Trophoblast cell (in vitro differentiated cells and primary cell): Measurements from ENCODE around the gene HNRNPA1L2.

ENCODE experiments used
- DNase-seq, 2 donors: peaks; one replicate each; pipeline ENCODE4 v3.0.0-alpha.2; 2016
- H2AFZ ChIP-seq: 2 replicates; pipeline ENCODE4 v1.6.1; 2013; ENCODE audit warnings: low read length, moderate library complexity, mild to moderate bottlenecking; ENCODE audit not compliant: insufficient read depth, poor library complexity
- H2AK5ac ChIP-seq: 2 replicates; pipeline ENCODE4 v1.6.1; 2013; ENCODE audit warnings: mild to moderate bottlenecking, low read length
- H2BK120ac ChIP-seq: 2 replicates; pipeline ENCODE4 v1.6.1; 2013; ENCODE audit warnings: low read length, mild to moderate bottlenecking, moderate library complexity; ENCODE audit not compliant: insufficient read depth, poor library complexity
- H2BK12ac ChIP-seq: 2 replicates; pipeline ENCODE4 v1.6.1; 2013; ENCODE audit warnings: mild to moderate bottlenecking, low read length, moderate library complexity
- H2BK5ac ChIP-seq: 2 replicates; pipeline ENCODE4 v1.6.1; 2013; ENCODE audit warnings: low read length, low read depth, moderate library complexity, mild to moderate bottlenecking; ENCODE audit not compliant: poor library complexity
- H3K14ac ChIP-seq: 2 replicates; pipeline ENCODE4 v1.6.1; 2013; ENCODE audit warnings: mild to moderate bottlenecking, low read length
- H3K18ac ChIP-seq: 2 replicates; pipeline ENCODE4 v1.6.1; 2013; ENCODE audit warnings: mild to moderate bottlenecking, low read length
- H3K23ac ChIP-seq: 2 replicates; pipeline ENCODE4 v1.6.1; 2013; ENCODE audit warnings: low read length
- H3K27ac ChIP-seq: 2 replicates; pipeline ENCODE4 v1.5.1; 2013; ENCODE audit warnings: low read depth, mild to moderate bottlenecking, inconsistent platforms, low read length, moderate library complexity
- H3K27me3 ChIP-seq: 2 replicates; pipeline ENCODE4 v1.6.1; 2013; ENCODE audit warnings: inconsistent platforms, mild to moderate bottlenecking, low read length, moderate library complexity; ENCODE audit not compliant: insufficient read depth
- H3K36me3 ChIP-seq, 2 experiments: 1 replicate in 1 of 2; 2 replicates in 1 of 2; pipeline ENCODE4 v1.6.1; 2013; ENCODE audit warnings: low read length in 2 of 2, mild to moderate bottlenecking in 2 of 2, moderate library complexity in 1 of 2; ENCODE audit not compliant: insufficient read depth in 2 of 2, control insufficient read depth in 1 of 2
- H3K4ac ChIP-seq: 2 replicates; pipeline ENCODE4 v1.6.1; 2013; ENCODE audit warnings: low read depth, mild to moderate bottlenecking, low read length, moderate library complexity
- H3K4me1 ChIP-seq, 2 experiments: 1 replicate in 1 of 2; 2 replicates in 1 of 2; pipeline ENCODE4 v1.6.1; 2013; ENCODE audit warnings: low read length in 2 of 2, mild to moderate bottlenecking in 2 of 2, moderate library complexity in 1 of 2; ENCODE audit not compliant: insufficient read depth in 2 of 2, control insufficient read depth in 1 of 2
- H3K4me2 ChIP-seq: 2 replicates; pipeline ENCODE4 v1.6.1; 2013; ENCODE audit warnings: inconsistent platforms, mild to moderate bottlenecking, low read length, moderate library complexity
- H3K4me3 ChIP-seq: 2 replicates; pipeline ENCODE4 v1.5.1; 2013; ENCODE audit warnings: mild to moderate bottlenecking, low read depth, low read length, inconsistent platforms
- H3K79me1 ChIP-seq: one replicate; pipeline ENCODE4 v1.6.1; 2013; ENCODE audit warnings: low read length
- H3K79me2 ChIP-seq: 2 replicates; pipeline ENCODE4 v1.6.1; 2013; ENCODE audit warnings: low read length, mild to moderate bottlenecking; ENCODE audit not compliant: control insufficient read depth, insufficient read depth, poor library complexity
- H3K9ac ChIP-seq: 2 replicates; pipeline ENCODE4 v1.6.1; 2013; ENCODE audit warnings: mild to moderate bottlenecking, low read length
- H3K9me3 ChIP-seq: 2 replicates; pipeline ENCODE4 v1.6.1; 2013; ENCODE audit warnings: low read depth, mild to moderate bottlenecking, control low read depth, inconsistent platforms, low read length; ENCODE audit not compliant: insufficient read depth
- H4K12ac ChIP-seq: 2 replicates; pipeline ENCODE4 v1.6.1; 2013; ENCODE audit warnings: low read depth, mild to moderate bottlenecking, low read length, moderate library complexity
- H4K8ac ChIP-seq: 2 replicates; pipeline ENCODE4 v1.6.1; 2013; ENCODE audit warnings: low read depth, mild to moderate bottlenecking, low read length, moderate library complexity
- H4K91ac ChIP-seq: one replicate; pipeline ENCODE4 v1.6.1; 2013; ENCODE audit warnings: low read depth, mild to moderate bottlenecking, low read length, moderate library complexity
- WGBS: extraction: QIAGEN DNeasy Blood & Tissue Kit; methylation state at CpG from one replicate; pipeline ENCODE4 v1.1.7; 2013; ENCODE audit warnings: missing lambda C conversion rate; ENCODE audit not compliant: insufficient read length, insufficient coverage; ENCODE audit errors: extremely low coverage; 5-methylcytosine and 5-hydroxymethylcytosine counted together

HNRNPA1L2 gene

DNA sequence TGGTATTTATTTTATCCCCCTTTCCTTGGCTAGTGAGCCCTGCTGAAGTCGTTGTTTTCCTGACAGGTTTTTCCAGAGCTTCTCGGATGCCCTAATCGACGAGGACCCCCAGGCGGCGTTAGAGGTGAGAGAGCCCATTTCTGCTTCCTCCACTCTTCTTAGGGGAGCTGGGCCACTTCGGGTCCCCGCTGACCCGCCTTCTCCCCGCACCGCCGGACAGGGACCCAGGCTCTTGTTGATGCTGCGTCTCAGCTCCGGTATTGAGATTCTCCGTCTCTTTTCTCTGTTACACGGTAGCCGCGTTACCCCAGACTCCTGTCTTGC, 10.7 kb downstream of the HNRNPA1L2 start:
- H4K8ac ChIP-seq = peak overlapping the region; percentile 74
- WGBS = no CpG with 5 or more reads among the region's 18 CpGs
- peak overlapping the region; percentile 25 for H2BK5ac ChIP-seq

DNA sequence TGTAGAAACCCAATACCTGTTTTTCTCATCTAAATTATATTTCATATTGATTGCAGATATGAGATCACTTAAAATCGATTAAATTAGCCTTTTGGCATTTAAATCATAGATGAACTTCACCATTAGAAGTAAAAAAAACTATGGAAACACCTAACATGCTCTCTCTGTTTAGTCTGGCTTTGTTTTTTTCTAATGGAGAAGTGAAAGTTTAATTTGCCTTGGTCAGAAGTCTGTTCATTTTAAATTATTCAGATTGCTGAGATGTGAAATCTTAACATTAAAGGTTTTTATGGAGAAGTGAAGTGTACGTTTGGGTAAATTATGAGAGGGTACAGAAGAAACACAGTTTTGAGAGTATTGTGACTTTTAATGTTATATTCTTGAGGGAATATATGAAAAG, 17.1 kb downstream of the HNRNPA1L2 start:
- H3K79me1 ChIP-seq = no peaks in the 10 kb centered on the region
- H3K4me2 ChIP-seq = no peak overlapping the region
- H3K27ac ChIP-seq = no peak overlapping the region
- no peaks in the 10 kb centered on the region for H3K9me3 ChIP-seq
- H2AK5ac ChIP-seq = no peak overlapping the region
- peaks cover 13 to 14% of the 10 kb centered on the region in 2 experiments for H3K36me3 ChIP-seq
- H4K12ac ChIP-seq = no peak overlapping the region
- no peak overlapping the region for H3K23ac ChIP-seq
- no peak overlapping the region for H2BK120ac ChIP-seq
- H2BK12ac ChIP-seq = no peak overlapping the region
- no peak overlapping the region for H4K91ac ChIP-seq
- H2BK5ac ChIP-seq = no peak overlapping the region
- no peak overlapping the region for H3K18ac ChIP-seq
- H3K9ac ChIP-seq = no peak overlapping the region
- no peak overlapping the region for H2AFZ ChIP-seq
- WGBS = 100% methylated on average over 1 of the region's 2 CpGs
- no peak overlapping the region for H3K4me3 ChIP-seq
- no peaks in the 10 kb centered on the region for H3K27me3 ChIP-seq
- no peak for DNase-seq
- no peak overlapping the region for H3K14ac ChIP-seq
- no peak overlapping the region for H3K4ac ChIP-seq
- H3K4me1 ChIP-seq = no peaks in the 10 kb centered on the region
- no peak overlapping the region for H4K8ac ChIP-seq
- H3K79me2 ChIP-seq = peaks cover 2% of the 10 kb centered on the region

More for the DNA sequence above, 10.7 kb downstream of the HNRNPA1L2 start:
- Histone ChIP-seq H3K4ac (peak overlapping the region; percentile 5), H3K4me2 (peak overlapping the region; percentile 63), H3K79me2 (peaks cover 14% of the 10 kb centered on the region), H3K4me1 (peaks cover 5% of the 10 kb centered on the region in 2 experiments), H3K9me3 (no peaks in the 10 kb centered on the region), H2AK5ac (no peak overlapping the region), H3K27ac (peak overlapping the region; percentile 99), H3K18ac (peak overlapping the region; percentile 67), H4K91ac (peak overlapping the region; percentile 20), H3K36me3 (peaks cover 7 to 10% of the 10 kb centered on the region in 2 experiments), H2BK120ac (peak overlapping the region; percentile 63), H3K4me3 (peak overlapping the region; percentile 77), H3K23ac (no peak overlapping the region), H2BK12ac (no peak overlapping the region), H3K14ac (peak overlapping the region; percentile 72), H2AFZ (peak overlapping the region; percentile 66), H3K79me1 (peaks cover 10% of the 10 kb centered on the region), H3K9ac (peak overlapping the region; percentile 82), H4K12ac (peak overlapping the region; percentile 6), H3K27me3 (no peaks in the 10 kb centered on the region)
- DNase-seq = no peak

DNA sequence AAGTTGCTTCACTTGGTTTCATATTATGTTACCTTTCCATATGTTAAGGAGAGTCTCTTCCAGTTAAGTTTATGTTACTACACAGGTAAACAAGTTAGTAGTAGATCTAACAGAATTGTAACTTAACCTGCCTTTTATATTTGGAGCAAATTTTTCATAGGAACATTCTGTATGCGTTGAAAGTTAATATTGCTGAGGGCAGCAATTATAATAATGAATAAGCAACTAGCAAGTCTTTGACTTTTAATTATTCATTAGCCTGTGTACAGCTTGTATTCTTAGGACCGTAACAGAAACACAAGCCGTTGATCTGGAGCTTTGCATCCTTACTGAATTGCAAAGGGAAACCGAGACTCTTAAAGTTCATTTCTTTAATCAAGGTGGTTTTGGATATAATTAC, 22.0 kb downstream of the HNRNPA1L2 start:
- peaks cover 16 to 25% of the 10 kb centered on the region in 2 experiments for H3K36me3 ChIP-seq
- H2BK120ac ChIP-seq = no peak overlapping the region
- H2BK12ac ChIP-seq = no peak overlapping the region
- no peak overlapping the region for H3K27ac ChIP-seq
- H3K4me1 ChIP-seq = no peaks in the 10 kb centered on the region
- H4K12ac ChIP-seq = no peak overlapping the region
- no CpG with 5 or more reads among the region's 4 CpGs for WGBS
- H4K91ac ChIP-seq = no peak overlapping the region
- DNase-seq = no peak
- H3K4me3 ChIP-seq = no peak overlapping the region
- H3K4me2 ChIP-seq = no peak overlapping the region
- H3K4ac ChIP-seq = no peak overlapping the region
- no peak overlapping the region for H3K23ac ChIP-seq
- no peak overlapping the region for H4K8ac ChIP-seq
- no peaks in the 10 kb centered on the region for H3K9me3 ChIP-seq
- H3K27me3 ChIP-seq = no peaks in the 10 kb centered on the region
- H3K79me2 ChIP-seq = no peaks in the 10 kb centered on the region
- H2BK5ac ChIP-seq = no peak overlapping the region
- H3K14ac ChIP-seq = no peak overlapping the region
- H3K79me1 ChIP-seq = no peaks in the 10 kb centered on the region
- no peak overlapping the region for H3K18ac ChIP-seq
- no peak overlapping the region for H2AK5ac ChIP-seq
- no peak overlapping the region for H2AFZ ChIP-seq
- H3K9ac ChIP-seq = no peak overlapping the region

- no peak overlapping the region for H4K8ac ChIP-seq
- H2BK5ac ChIP-seq = no peak overlapping the region
- no peak overlapping the region for H3K9ac ChIP-seq
- no peak overlapping the region for H3K23ac ChIP-seq
- H4K12ac ChIP-seq = no peak overlapping the region
- no peaks in the 10 kb centered on the region for H3K79me1 ChIP-seq
- H3K14ac ChIP-seq = no peak overlapping the region
- no peaks in the 10 kb centered on the region for H3K4me1 ChIP-seq
- no peak overlapping the region for H3K4ac ChIP-seq
- no peaks in the 10 kb centered on the region for H3K79me2 ChIP-seq
- no peak overlapping the region for H3K27ac ChIP-seq
- no peak overlapping the region for H2BK120ac ChIP-seq
- H2AK5ac ChIP-seq = no peak overlapping the region
- H3K4me2 ChIP-seq = no peak overlapping the region
- no peaks in the 10 kb centered on the region for H3K27me3 ChIP-seq
- no peak overlapping the region for H2AFZ ChIP-seq
- H4K91ac ChIP-seq = no peak overlapping the region
- no peaks in the 10 kb centered on the region for H3K9me3 ChIP-seq
- H2BK12ac ChIP-seq = no peak overlapping the region
- H3K4me3 ChIP-seq = no peak overlapping the region
- peak; percentile 40 to 74 for DNase-seq
- H3K18ac ChIP-seq = no peak overlapping the region
- peaks cover 17 to 25% of the 10 kb centered on the region in 2 experiments for H3K36me3 ChIP-seq
Observed at GRCh38 chr13:52665325-52665724, 23.1 kb downstream of the HNRNPA1L2 start.
